ENCODE measurements around the gene RAD51B. TPM values are rescaled to one million over a fixed set of nuclear protein-coding genes. Genes with fewer than 3 reads are reported as not detected.

Gene RAD51B
- total and polyA plus RNA-seq, 7 donors, result 2.4 to 24.4 (median 7.1) TPM

DNA sequence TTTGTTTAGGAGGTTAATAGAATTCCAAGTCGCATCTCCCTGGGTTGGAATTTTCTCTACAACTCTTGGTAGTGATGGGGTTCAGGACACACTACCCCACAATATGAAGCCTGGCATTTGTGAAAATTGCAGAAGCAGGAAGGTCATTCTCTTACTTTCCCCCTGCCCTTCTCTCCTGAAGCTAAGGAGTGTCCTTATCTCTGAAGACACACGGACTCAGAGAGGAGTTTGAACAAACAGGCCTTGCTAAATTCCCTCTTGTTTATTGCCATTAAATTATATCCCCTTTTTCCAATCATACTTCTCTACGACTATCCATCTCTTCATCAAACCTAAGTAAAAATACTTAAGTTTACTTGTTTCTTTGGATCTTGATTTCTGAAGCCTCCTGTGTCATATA is 443.0 kb downstream of the RAD51B start:
- WGBS, 2 donors, result 52 to 80% methylated on average over 3 of the region's 3 CpGs

DNA sequence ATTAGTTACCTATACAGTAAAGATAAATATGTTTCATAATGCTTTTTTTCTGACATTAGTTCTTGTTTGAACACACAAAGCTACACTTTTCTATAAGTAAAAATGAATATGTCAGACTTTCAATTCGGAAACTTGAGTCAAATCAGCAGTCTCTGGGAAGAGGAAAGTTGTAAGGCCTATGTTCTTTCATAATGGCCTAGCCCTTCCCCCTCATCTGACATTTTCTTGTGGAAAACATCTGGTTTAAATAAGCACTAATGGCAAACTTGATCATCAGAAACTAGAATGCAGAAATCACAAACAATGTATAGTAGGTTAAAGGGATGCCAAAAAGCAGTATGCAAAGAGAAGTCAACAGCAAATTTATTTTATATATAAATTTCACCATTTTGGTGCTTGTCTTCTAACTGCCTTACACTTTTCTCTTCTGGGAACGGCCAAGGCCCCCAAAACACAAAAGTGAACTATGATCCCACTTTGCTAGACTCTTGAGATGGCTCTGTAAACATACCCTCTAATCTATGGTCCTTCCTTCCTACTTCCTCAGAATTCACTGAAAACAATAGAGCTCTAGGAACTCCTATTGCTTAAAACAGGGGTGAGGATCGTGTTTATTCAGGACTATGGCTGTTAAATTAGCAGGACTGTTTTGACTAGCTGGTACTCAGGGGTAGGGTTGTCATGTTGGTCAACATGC is 444.1 kb downstream of the RAD51B start:
- intact Hi-C loops (cut with DNase I), result no loop called here
- Histone ChIP-seq H3K4me1 (peaks cover 0 to 53% (median 37%) of the 10 kb centered on the region in 4 donors), H3K9me3 (no peaks in the 10 kb centered on the region), H3K4me3 (no peak overlapping the region), H3K36me3 (no peaks in the 10 kb centered on the region), H3K27ac (peak overlapping the region in 3 of 4 donors; percentile 11 to 75 (median 71)), H3K27me3 (no peaks in the 10 kb centered on the region)
- 43 to 67% methylated on average over 3 of the region's 3 CpGs for WGBS, 2 donors
- DNase-seq, result no peak
- TF ChIP-seq POLR2AphosphoS5 (IDR thresholded peaks at IDR 0.05), result no peak
- no peak for TF ChIP-seq POLR2A (IDR thresholded peaks at IDR 0.05)
- no peak for TF ChIP-seq EP300 (IDR thresholded peaks at IDR 0.05)
- TF ChIP-seq, protein P1, sequence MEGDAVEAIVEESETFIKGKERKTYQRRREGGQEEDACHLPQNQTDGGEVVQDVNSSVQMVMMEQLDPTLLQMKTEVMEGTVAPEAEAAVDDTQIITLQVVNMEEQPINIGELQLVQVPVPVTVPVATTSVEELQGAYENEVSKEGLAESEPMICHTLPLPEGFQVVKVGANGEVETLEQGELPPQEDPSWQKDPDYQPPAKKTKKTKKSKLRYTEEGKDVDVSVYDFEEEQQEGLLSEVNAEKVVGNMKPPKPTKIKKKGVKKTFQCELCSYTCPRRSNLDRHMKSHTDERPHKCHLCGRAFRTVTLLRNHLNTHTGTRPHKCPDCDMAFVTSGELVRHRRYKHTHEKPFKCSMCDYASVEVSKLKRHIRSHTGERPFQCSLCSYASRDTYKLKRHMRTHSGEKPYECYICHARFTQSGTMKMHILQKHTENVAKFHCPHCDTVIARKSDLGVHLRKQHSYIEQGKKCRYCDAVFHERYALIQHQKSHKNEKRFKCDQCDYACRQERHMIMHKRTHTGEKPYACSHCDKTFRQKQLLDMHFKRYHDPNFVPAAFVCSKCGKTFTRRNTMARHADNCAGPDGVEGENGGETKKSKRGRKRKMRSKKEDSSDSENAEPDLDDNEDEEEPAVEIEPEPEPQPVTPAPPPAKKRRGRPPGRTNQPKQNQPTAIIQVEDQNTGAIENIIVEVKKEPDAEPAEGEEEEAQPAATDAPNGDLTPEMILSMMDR (IDR thresholded peaks at IDR 0.05), result no peak

More for the DNA sequence above, 443.0 kb downstream of the RAD51B start:
- intact Hi-C loops (cut with DNase I), result no loop called here
- Histone ChIP-seq H3K27me3 (no peaks in the 10 kb centered on the region), H3K4me1 (peaks cover 0 to 41% (median 26%) of the 10 kb centered on the region in 4 donors), H3K4me3 (no peak overlapping the region), H3K36me3 (no peaks in the 10 kb centered on the region), H3K9me3 (no peaks in the 10 kb centered on the region), H3K27ac (peak overlapping the region in 3 of 4 donors; percentile 19 to 75 (median 71))
- TF ChIP-seq, protein P1 (IDR thresholded peaks at IDR 0.05), result no peak
- TF ChIP-seq POLR2A (IDR thresholded peaks at IDR 0.05) (no peak), POLR2AphosphoS5 (IDR thresholded peaks at IDR 0.05) (no peak), EP300 (IDR thresholded peaks at IDR 0.05) (no peak)
- DNase-seq, result no peak

DNA sequence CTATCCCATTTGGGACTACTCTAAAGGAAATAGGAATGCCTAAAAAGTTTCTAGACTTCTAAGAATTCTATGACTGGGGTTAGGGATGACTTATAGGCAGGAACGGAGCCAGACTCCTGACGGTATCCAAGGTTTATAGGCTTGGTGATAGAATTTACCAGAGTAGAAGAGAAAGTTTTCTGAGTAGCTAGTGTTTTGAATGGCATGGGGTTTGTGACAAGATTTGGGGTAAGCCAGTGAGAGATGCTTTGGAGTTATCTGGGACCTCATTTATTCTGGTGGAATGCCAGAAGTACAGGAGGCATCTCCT is 444.6 kb downstream of the RAD51B start:
- no peak for DNase-seq
- TF ChIP-seq POLR2AphosphoS5 (IDR thresholded peaks at IDR 0.05), result no peak
- TF ChIP-seq EP300 (IDR thresholded peaks at IDR 0.05), result no peak
- TF ChIP-seq POLR2A (IDR thresholded peaks at IDR 0.05), result no peak
- TF ChIP-seq, protein P1 (IDR thresholded peaks at IDR 0.05), result no peak
- H3K4me3 ChIP-seq, result no peak overlapping the region

DNA sequence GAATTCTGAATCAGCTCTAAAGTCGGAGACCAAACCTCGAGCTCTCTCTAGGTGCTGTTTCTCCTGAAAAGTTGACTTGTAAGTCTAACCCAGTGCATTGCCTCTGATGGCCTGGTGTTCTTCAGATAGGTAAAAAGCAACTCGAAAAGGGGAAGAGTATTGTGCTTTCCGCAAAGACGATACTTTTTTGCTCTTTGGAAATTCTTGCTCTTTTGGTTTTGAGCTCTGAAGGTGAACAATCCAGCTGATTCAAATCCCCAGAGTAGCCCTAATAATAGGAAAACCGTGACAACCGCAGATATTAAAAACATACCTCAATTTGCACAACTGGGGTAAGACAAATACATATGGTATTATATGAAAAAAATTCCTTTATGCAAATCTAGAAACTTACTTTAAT is 447.4 kb downstream of the RAD51B start:
- intact Hi-C loops (cut with DNase I), result no loop called here
- no peaks in the 10 kb centered on the region for H3K27me3 ChIP-seq
- H3K36me3 ChIP-seq, result no peaks in the 10 kb centered on the region
- WGBS, 2 donors, result 78 to 93% methylated on average over 7 of the region's 7 CpGs
- no peaks in the 10 kb centered on the region for H3K9me3 ChIP-seq
- H3K4me1 ChIP-seq, result peaks cover 0 to 59% (median 55%) of the 10 kb centered on the region in 4 donors
- no peak for TF ChIP-seq EP300 (IDR thresholded peaks at IDR 0.05)
- no peak overlapping the region for H3K4me3 ChIP-seq
- no peak for DNase-seq
- peak overlapping the region in 2 of 4 donors; percentile 69 to 74 for H3K27ac ChIP-seq

More for the DNA sequence above, 444.6 kb downstream of the RAD51B start:
- WGBS, 2 donors, result 47 to 72% methylated on average over 2 of the region's 2 CpGs
- Histone ChIP-seq H3K36me3 (no peaks in the 10 kb centered on the region), H3K9me3 (no peaks in the 10 kb centered on the region), H3K27ac (peak overlapping the region in 3 of 4 donors; percentile 11 to 75 (median 71)), H3K27me3 (no peaks in the 10 kb centered on the region), H3K4me1 (peaks cover 0 to 58% (median 42%) of the 10 kb centered on the region in 4 donors)
- intact Hi-C loops (cut with DNase I), result no loop called here

DNA sequence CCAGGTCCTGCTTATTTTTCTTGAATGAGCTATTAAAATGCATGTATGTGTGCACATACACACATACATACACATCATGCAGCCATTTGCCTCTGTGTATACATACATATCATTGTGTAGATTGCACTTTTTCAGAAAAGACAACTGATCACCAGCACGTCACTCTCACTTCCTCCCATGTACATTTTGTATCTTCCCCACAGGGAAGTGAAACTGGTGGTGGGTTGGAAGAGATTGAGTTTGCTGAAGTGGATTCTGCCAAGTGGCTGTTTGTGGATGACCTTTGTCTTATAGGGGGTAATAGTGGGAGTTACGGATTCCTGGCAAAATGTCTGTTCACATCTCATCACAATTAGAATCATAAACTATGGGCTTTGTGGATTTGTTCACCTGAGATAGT is 448.6 kb downstream of the RAD51B start:
- Histone ChIP-seq H3K9me3 (no peaks in the 10 kb centered on the region), H3K27me3 (no peaks in the 10 kb centered on the region), H3K27ac (peak overlapping the region; percentile 41 to 74 (median 66)), H3K4me3 (no peak overlapping the region), H3K4me1 (peaks cover 0 to 59% (median 55%) of the 10 kb centered on the region in 4 donors), H3K36me3 (no peaks in the 10 kb centered on the region)
- intact Hi-C loops (cut with DNase I), result no loop called here
- DNase-seq, result no peak
- WGBS, 2 donors, result 30 to 41% methylated on average over 2 of the region's 2 CpGs
- TF ChIP-seq POLR2AphosphoS5 (IDR thresholded peaks at IDR 0.05) (peak in 1 of 4 donors; percentile 40), EP300 (IDR thresholded peaks at IDR 0.05) (peak in 1 of 4 donors; percentile 24), POLR2A (IDR thresholded peaks at IDR 0.05) (no peak)
- TF ChIP-seq, protein P1 (IDR thresholded peaks at IDR 0.05), result no peak
